LNCAP (cell line): Measurements from ENCODE around the gene HLF.

Experiments
- CTCF ChIP-seq: fragments of 450-650 bp; IDR thresholded peaks from 2 replicates; pipeline ENCODE4 v1.5.1; 2017; ENCODE audit warnings: mild to moderate bottlenecking

Gene HLF

GRCh38 chr17:55360971-55361370, 96.2 kb downstream of the HLF start:
- TF ChIP-seq CTCF = no peak

- no peak for TF ChIP-seq CTCF
Observed at GRCh38 chr17:55363033-55363432, 98.3 kb downstream of the HLF start.

- TF ChIP-seq CTCF = no peak
Observed at GRCh38 chr17:55366020-55366481, 101.3 kb downstream of the HLF start.

GRCh38 chr17:55368706-55369105, 103.9 kb downstream of the HLF start:
- no peak for TF ChIP-seq CTCF
